Right cardiac atrium (tissue), 5 donors: Measurements from ENCODE around the gene TCF21. TPM values are rescaled to one million over a fixed set of nuclear protein-coding genes. Genes with fewer than 3 reads are reported as not detected.
A peak's percentile ranks its signal among the peaks of the same experiment; 100 is the strongest.

ENCODE experiments used
- ATAC-seq, 2 donors: fragments of 200-7000 bp; cut with Tn5 transposase; one replicate each; pipeline versions ENCODE4 v1.8.0 to v1.9.1; 2020; ENCODE audit warnings: moderate library complexity in 2 of 2, mild to moderate bottlenecking in 1 of 2
- DNase-seq, 3 donors: peaks; one replicate each; pipeline ENCODE4 v3.0.0-alpha.2; 2020
- H3K27ac ChIP-seq: one replicate; pipeline ENCODE4 v1.5.1; 2013; ENCODE audit warnings: mild to moderate bottlenecking, low read length, control low read depth, moderate library complexity
- H3K27me3 ChIP-seq: one replicate; pipeline ENCODE4 v1.6.1; 2013; ENCODE audit not compliant: control insufficient read depth, insufficient read depth
- H3K4me1 ChIP-seq: one replicate; pipeline ENCODE4 v1.6.1; 2013; ENCODE audit warnings: low read length; ENCODE audit not compliant: control insufficient read depth, insufficient read depth
- H3K4me3 ChIP-seq: one replicate; pipeline ENCODE4 v1.5.1; 2013; ENCODE audit warnings: low read length, control low read depth
- H3K9me3 ChIP-seq: one replicate; pipeline ENCODE4 v1.6.1; 2013; ENCODE audit warnings: low read length; ENCODE audit not compliant: control insufficient read depth
- WGBS: extraction: QIAGEN DNeasy Blood & Tissue Kit; methylation state at CpG from one replicate; pipeline ENCODE4 v1.1.7; 2013; 5-methylcytosine and 5-hydroxymethylcytosine counted together
- intact Hi-C, 4 donors: fragments of 100-400 bp; cut with DNase I; formaldehyde crosslinking; loops; one replicate each; pipeline versions ENCODE4 v1.11.0 to v1.14.0; 2022 to 2023
- polyA plus RNA-seq: library from polyadenylated mRNA; stranded (reverse); fragments of 200-250 nt; gene quantifications from one replicate; pipeline ENCODE4 v1.2.3, GENCODE V29; 2013
- total RNA-seq, 4 donors: library from RNA; stranded (reverse); fragmentation: NEBNext Ultra II Directional; extraction: Animal tissue kit (Norgen Biotek cat#: 25700); gene quantifications; one replicate each; pipeline ENCODE4 v1.2.1, GENCODE V29; 2021
- donor health status: healthy with polysubstance abuse.
- donor health status: DM: no; HTN: yes; CAD: no.
- donor health status: DM: no; HTN: no; CAD: no.
- donor health status: DM: no; HTN: yes; CAD: no; lungs with severe emphysema.
- donor health status: DM: yes; HTN: yes; CAD: no.

TCF21 gene
- total and polyA plus RNA-seq, 5 donors = 7.9 to 25.4 (median 12.8) TPM

DNA sequence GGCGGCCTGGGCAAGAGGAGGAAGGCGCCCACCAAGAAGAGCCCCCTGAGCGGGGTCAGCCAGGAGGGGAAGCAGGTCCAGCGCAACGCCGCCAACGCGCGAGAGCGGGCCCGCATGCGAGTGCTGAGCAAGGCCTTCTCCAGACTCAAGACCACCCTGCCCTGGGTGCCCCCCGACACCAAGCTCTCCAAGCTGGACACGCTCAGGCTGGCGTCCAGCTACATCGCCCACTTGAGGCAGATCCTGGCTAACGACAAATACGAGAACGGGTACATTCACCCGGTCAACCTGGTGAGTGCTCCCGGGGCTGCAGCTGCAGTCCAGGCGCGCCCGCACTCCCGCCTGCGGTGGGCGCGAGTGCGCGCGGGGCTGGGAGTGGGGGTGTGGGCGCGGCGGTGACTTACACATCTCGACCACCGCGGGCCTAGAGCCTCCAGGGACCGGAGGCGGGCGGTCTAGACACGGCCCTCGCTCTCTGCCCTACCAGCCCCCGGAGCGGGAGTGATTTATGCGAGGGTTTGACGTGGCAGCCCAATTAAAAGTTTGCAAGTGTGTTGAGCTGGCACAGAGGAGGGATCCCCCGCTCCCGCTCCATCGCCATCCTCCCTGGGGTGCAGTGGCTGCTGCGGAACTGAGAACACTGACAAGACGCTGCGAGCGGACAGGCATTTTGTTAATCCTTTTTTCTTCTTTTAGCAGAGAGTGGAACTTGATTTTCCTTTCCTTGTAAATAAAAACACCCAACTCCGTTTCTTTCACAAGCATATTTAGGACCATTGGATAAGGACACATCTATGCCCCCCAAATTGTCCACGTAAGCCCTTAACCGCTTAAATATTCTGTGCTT, 867 bp downstream of the TCF21 start:
- Histone ChIP-seq H3K9me3 (no peaks in the 10 kb centered on the region), H3K4me3 (peak overlapping the region; percentile 26), H3K4me1 (no peaks in the 10 kb centered on the region), H3K27ac (peak overlapping the region; percentile 72), H3K27me3 (no peaks in the 10 kb centered on the region)
- ATAC-seq (peak; percentile 45 to 47), DNase-seq (peak; percentile 50 to 80 (median 79))
- 3% methylated on average over 56 of the region's 56 CpGs for WGBS
- intact Hi-C loops = loop anchor here in 1 of 4 donors (10.0 kb wide), 1 partner anchor 135 kb away; no protein-coding TSS in a partner anchor

DNA sequence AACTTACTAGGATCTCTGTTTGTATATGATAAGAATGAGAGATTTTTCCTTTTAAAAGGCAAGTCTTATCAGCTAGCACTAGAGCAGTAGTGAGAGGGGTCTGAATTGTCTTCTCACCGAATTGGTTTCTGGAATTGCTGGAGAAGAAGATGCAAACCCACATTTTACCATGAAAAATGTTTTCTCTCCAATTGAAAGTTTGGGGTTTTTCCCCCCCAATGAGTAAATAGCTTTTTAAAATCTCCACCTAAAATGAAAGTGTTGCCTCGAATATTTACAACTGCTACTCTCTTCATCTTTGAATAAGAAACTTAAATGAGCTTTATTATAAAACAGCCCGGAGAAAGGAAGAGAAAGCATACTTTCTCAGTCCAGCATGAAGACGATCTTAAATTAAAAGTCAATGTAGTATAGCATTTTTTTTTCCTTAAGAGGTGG, 1.8 kb downstream of the TCF21 start:
- H3K4me3 ChIP-seq = peak overlapping the region; percentile 80
- DNase-seq = no peak
- H3K27ac ChIP-seq = peak overlapping the region; percentile 46
- WGBS = 5% methylated on average over 4 of the region's 4 CpGs
- intact Hi-C loops = no loop called here
- H3K9me3 ChIP-seq = no peaks in the 10 kb centered on the region
- no peaks in the 10 kb centered on the region for H3K4me1 ChIP-seq
- no peaks in the 10 kb centered on the region for H3K27me3 ChIP-seq
- no peak for ATAC-seq

DNA sequence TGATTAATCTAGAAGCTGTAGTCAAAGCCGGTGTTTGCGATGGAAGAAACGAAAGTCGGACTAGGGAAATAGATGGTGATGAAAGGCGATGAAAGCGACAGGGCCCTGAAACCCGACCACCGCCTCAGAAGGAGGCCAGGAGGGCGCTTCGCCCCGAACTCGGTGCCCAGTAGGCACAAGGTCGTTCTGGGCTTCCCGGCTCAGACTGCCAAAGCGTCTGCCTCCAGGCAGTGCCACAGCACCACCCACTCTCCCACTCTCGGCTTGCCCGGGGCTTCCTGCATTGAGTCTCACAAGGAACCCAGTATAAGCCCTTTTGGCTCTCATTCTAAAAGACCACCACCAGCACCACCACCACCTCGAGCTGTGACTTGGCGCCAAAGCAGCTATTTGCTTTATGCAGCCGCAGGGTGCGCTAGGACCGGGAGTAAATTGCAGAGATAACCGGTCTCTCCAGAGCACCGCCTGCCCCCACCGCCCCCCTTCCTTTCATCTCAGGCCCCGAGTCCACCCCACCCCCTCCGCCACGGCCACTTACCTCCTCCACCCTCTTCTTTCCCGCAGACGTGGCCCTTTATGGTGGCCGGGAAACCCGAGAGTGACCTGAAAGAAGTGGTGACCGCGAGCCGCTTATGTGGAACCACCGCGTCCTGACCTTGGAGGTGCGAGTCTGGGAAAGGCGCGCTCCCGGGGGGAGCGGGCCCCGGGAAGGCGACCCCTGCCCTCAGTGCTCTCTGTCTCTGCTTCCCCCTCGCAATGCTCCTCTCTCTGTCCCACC, 2.4 kb downstream of the TCF21 start:
- Histone ChIP-seq H3K27ac (peak overlapping the region; percentile 46), H3K4me3 (peak overlapping the region; percentile 80), H3K4me1 (no peaks in the 10 kb centered on the region), H3K27me3 (no peaks in the 10 kb centered on the region), H3K9me3 (no peaks in the 10 kb centered on the region)
- WGBS = 1% methylated on average over 45 of the region's 45 CpGs
- ATAC-seq (peak; percentile 9 to 13), DNase-seq (peak; percentile 43 to 80 (median 77))
- intact Hi-C loops = no loop called here

DNA sequence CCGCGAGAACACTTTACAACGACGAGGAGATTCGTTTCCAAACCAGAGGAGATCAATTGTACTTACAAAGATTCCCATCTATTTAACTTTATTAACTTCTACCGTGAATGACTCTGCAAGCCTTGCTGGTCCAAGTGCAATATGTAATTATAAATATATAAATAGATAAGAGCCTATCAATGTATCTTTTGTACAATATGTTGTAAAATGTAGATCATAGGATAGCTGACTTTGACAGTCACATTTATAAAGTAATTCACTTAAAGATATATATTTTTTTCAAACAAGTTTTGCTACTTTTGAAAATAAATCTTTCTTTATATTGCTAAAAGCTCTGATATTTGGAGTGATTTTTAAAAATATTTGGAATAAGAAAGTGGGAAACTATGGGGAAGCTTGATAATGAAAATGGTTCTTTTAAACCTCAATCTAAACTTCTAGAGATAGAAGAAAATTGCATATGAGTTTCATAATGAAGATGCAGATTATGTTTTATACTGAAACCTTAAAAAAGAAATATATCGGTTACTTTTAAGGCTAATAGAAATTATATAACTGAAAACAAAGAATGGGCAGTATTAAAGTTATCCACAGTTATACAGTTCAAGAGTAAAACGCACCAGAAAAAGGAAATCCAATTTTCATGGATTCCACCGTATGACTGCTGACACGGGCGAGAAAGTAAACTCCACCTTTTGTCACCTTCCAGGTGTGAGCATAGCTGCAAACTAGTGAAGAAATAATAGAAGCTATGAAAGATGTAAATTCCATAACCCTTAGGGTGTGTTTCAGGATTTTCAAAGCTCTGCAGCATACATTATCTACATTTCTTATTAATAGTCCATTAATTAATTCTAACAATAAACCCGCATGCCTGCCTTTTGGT, 3.3 kb downstream of the TCF21 start:
- H3K27ac ChIP-seq = peak overlapping the region; percentile 16
- no peak for ATAC-seq
- WGBS = 13% methylated on average over 12 of the region's 12 CpGs
- intact Hi-C loops = no loop called here
- no peaks in the 10 kb centered on the region for H3K27me3 ChIP-seq
- no peaks in the 10 kb centered on the region for H3K4me1 ChIP-seq
- no peak for DNase-seq
- peak overlapping the region; percentile 80 for H3K4me3 ChIP-seq
- H3K9me3 ChIP-seq = no peaks in the 10 kb centered on the region

DNA sequence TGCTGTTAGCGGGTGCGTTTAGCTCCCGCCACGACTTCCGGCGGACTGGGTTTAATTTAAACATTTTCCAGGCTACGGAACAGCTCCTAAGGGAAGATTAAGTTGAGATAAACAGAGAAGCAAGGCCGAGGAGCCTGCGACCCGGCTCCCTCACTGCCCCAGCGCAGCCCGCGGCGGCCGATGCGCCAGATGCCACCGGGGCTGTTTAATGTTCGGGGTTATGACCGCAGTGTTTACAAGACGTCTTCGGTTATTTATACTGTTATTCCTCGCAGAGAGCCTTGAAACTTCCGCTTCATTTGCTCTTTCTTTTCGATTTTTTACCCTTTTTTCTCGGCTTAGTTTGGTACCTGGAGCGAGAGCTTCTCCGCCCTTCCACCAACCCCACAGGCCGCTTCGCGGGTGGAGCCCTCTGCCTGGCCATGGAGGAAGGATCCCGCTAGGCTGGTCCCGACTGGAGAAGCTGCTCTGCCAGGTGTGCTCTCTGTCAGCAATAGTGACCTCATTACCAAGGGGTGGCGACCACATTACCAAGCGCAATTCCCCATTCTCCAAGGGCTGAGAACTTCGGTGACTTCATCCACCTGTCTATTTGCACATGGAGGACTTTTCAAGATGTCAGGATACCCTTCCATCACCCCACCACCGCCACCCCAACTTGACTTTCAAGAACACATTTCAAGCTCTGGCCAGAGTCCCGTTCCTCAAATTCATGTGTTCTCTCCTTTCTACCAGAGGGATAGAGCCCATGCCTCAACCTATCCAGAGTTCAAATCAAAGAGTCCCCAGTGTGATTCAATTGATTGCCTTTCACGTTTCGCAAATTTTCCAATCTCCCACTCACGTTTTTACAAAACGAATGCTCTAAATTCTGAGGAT, 4.1 kb downstream of the TCF21 start:
- Histone ChIP-seq H3K27me3 (no peaks in the 10 kb centered on the region), H3K27ac (peak overlapping the region; percentile 14), H3K4me1 (no peaks in the 10 kb centered on the region), H3K4me3 (peak overlapping the region; percentile 43), H3K9me3 (no peaks in the 10 kb centered on the region)
- no peak for ATAC-seq
- intact Hi-C loops = no loop called here
- no peak for DNase-seq
- 13% methylated on average over 41 of the region's 41 CpGs for WGBS

DNA sequence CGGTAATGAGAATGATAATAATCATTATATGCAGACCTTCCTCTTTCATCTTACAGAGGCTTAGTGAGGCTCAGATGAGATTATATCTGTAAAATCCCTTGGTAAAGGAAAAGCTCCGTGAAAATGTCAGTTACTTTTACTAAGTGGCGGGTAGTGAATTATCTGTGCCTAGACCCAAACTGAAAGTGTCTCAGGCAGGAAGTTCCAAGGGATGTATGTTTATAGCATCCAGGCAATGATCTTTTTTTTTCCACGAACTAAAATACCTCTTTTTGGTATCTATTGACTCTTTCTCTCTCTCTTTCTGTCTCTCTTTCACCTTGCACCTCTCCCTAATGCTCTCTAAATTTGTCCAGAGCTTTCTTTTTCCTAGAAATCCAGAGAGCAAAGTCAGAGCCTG, 5.0 kb downstream of the TCF21 start:
- Histone ChIP-seq H3K9me3 (no peaks in the 10 kb centered on the region), H3K4me1 (no peaks in the 10 kb centered on the region), H3K4me3 (peak overlapping the region; percentile 12), H3K27ac (peak overlapping the region; percentile 68), H3K27me3 (no peaks in the 10 kb centered on the region)
- DNase-seq (no peak), ATAC-seq (no peak)
- intact Hi-C loops = no loop called here
- 23% methylated on average over 4 of the region's 4 CpGs for WGBS

DNA sequence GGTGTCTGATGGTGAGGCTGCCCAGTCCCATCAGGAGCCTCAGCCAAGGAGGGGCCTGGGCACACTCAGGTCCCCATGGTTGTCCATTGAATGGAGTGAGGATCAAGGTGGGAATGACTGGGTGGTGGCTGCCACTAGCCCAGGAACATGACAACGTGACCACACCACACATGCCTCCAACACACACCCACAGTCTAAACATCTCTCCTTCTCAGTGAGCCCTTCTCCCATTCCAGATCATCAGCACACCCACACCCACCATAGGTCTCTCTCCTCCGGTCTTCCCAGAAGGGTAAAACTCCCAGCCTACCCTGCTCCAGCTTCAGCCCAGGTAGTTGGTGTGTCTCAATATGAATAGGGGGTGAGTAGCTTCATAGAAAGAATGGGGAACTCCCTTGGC, 5.5 kb downstream of the TCF21 start:
- ATAC-seq (no peak), DNase-seq (no peak)
- Histone ChIP-seq H3K27me3 (no peaks in the 10 kb centered on the region), H3K27ac (peak overlapping the region; percentile 68), H3K4me3 (no peak overlapping the region), H3K4me1 (no peaks in the 10 kb centered on the region), H3K9me3 (no peaks in the 10 kb centered on the region)
- intact Hi-C loops = no loop called here
- 22% methylated on average over 2 of the region's 2 CpGs for WGBS

DNA sequence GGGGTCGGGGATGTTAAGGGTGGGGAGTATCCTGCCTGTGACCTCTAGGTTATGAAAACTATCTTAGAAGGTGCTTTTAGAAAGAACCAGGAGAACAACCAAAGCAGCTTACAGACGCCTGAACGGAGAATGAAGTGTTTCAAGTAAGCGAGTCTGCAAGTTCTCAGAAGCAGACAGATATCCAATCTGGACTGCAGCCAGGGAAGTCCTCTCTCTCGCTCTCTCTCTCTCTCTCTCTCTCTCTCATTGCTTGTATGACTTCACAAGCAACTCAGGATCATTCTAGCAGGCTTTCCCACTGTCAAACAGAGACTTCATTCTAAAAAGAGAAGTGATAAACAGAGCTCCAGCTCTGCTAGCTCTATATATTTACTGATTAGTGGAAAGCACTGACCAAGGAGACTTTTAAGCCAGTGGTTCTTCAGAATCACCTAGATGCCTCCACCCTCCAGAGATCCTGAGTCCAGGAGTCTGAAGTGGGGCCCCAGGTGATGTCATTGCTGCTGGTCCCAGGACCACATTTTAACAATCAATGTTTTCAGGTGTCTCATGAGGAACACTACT, 6.0 kb downstream of the TCF21 start:
- ATAC-seq (peak; percentile 38 to 48), DNase-seq (peak in 1 of 3 donors; percentile 23)
- intact Hi-C loops = no loop called here
- Histone ChIP-seq H3K9me3 (no peaks in the 10 kb centered on the region), H3K4me1 (no peaks in the 10 kb centered on the region), H3K27ac (peak overlapping the region; percentile 68), H3K4me3 (peak overlapping the region; percentile 26), H3K27me3 (no peaks in the 10 kb centered on the region)
- WGBS = 7% methylated on average over 5 of the region's 5 CpGs

DNA sequence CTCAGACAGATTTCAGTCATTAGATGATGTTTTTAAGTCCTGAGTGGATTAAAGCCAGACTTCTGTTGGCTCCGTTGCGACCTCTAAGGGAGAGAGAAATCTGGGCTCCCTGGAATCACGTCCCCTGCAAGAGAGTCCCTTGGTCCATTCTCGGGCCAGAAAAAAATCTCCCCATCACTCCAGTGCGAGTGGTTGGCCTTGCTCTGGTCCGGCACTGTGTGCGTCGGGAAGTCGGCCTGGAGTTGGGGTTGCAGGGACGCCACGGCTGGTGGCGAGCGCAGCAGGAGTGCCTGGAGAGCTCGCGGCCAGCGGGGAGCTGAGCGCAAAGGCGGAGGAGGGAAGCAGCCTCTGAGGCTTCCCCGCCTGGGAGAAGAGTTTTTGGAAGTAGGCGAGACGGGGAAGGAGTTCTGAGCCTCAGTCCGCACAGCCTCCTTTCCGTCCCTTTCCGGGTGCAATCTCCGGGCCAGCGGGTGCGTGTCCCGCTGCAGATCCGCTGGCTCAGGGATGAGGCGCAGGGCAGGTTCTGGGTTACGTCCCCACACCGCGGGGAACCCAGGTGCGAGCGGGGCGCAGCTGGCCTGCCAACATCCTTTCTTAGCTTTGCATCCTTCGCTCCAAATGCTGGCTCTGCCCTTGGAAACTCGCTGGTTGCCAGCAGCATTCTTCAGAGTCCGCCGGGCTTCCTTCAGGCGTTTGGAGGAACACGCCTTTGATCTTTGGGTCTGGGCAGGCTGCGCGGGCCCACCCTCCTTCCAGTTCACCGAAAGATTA, 6.8 kb downstream of the TCF21 start:
- intact Hi-C loops = no loop called here
- no peaks in the 10 kb centered on the region for H3K9me3 ChIP-seq
- H3K27ac ChIP-seq = peak overlapping the region; percentile 38
- H3K4me1 ChIP-seq = no peaks in the 10 kb centered on the region
- H3K4me3 ChIP-seq = peak overlapping the region; percentile 26
- ATAC-seq = peak; percentile 81 to 91
- peak; percentile 61 to 88 (median 87) for DNase-seq
- WGBS = 3% methylated on average over 45 of the region's 45 CpGs
- H3K27me3 ChIP-seq = no peaks in the 10 kb centered on the region
